Right forelimb (tissue), 1 donor: ENCODE results near the gene DAPK1.

Source experiments
- DNase-seq: peaks from one replicate; pipeline ENCODE4 v3.0.0-alpha.2; 2018

Gene DAPK1

DNA sequence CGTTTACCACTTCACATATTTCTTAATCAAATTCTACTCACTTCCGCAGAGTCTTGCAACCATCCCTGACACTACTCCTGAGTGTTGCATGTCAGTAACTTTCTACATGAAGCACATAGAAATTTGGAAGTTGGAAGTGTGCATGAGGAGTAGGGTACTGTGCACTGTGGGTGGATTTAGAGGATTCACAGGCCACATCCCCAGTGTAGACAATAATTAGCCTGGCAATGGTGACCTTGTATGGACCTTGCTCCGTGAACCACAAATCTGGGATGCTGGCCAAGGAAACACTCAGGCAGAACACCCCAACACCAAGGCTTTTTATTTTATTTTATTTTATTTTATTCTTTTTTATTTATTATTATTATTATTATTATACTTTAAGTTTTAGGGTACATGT lies 253.8 kb downstream of the DAPK1 start:
- DNase-seq, result no peak

GRCh38 chr9:87751868-87752267 lies 254.2 kb downstream of the DAPK1 start:
- no peak for DNase-seq

DNA sequence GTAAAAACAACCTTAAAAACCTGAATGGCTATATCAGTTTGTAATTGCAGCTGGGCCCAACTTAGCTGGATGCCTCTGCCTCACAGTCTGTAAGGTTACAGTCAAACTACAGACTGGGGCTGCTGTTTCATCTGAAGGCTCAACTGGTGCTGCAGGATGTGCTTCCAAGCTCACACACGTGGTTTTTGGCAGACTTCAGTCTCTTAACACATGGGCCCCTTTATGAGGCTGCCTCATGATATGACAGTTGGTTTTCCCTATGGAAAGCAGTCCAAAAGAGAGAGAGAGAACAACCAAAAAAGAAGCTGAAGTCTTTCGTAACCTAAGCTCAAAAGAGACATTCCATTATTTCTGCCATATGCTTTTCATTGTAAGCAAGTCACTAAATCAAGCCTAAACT lies 255.6 kb downstream of the DAPK1 start:
- DNase-seq, result no peak
